B cell (primary cell): ENCODE measurements around the gene PIGH. TPM values are rescaled to one million over a fixed set of nuclear protein-coding genes. Genes with fewer than 3 reads are reported as not detected.
"Not testable (repeated sequence)": the region's sequence is repeated elsewhere in the genome, so short reads cannot be mapped to it uniquely, and the experiment has no call there.

Experiments
- ATAC-seq: fragments of 200-7000 bp; cut with Tn5 transposase; one replicate; pipeline ENCODE4 v1.10.0; 2021; ENCODE audit warnings: low read depth, mild to moderate bottlenecking, moderate number of reproducible peaks, moderate library complexity
- CTCF ChIA-PET: fragments of 350-600 bp; sonication (Branson Sonifier 250); formaldehyde crosslinking; loops from one replicate; lab custom pipeline; 2021; ENCODE audit warnings: antibody characterized with exemption, inconsistent platforms; lab: Charles Lee
- POLR2A ChIA-PET: fragments of 350-600 bp; sonication (Branson Sonifier 250); formaldehyde crosslinking; loops from one replicate; lab custom pipeline; 2021; ENCODE audit warnings: antibody characterized with exemption; lab: Charles Lee
- DNase-seq: peaks from one replicate; pipeline ENCODE4 v3.0.0; 2013
- H2AFZ ChIP-seq: 2 replicates; pipeline ENCODE4 v1.6.1; 2012; ENCODE audit warnings: mild to moderate bottlenecking, low read depth, low read length; ENCODE audit not compliant: insufficient read depth, poor library complexity, severe bottlenecking
- H3K27ac ChIP-seq, 2 donors: 1 replicate in 1 of 2; 2 replicates in 1 of 2; pipeline ENCODE4 v1.5.1; 2012 to 2013; ENCODE audit warnings: low read length in 2 of 2, mild to moderate bottlenecking in 2 of 2, moderate library complexity in 1 of 2
- H3K27me3 ChIP-seq, 4 experiments: fragments of 200-600 bp in 1 of 4; sonication (generic) in 1 of 4; replicated peaks in 1 of 4; 1 replicate in 2 of 4; 2 replicates in 2 of 4; pipeline versions ENCODE4 v1.6.1 to v1.7.0; 2013 to 2016; ENCODE audit warnings: low read length in 3 of 4, mild to moderate bottlenecking in 2 of 4, mixed read lengths in 1 of 4, moderate library complexity in 1 of 4; ENCODE audit not compliant: insufficient read depth in 4 of 4, control insufficient read depth in 3 of 4; ENCODE audit errors: control extremely low read depth in 1 of 4
- H3K36me3 ChIP-seq, 2 experiments: replicated peaks in 1 of 2; 1 replicate in 1 of 2; 2 replicates in 1 of 2; pipeline versions ENCODE4 v1.6.1 to v1.7.1; 2013; ENCODE audit warnings: low read length in 1 of 2; ENCODE audit not compliant: insufficient read depth in 2 of 2, control insufficient read depth in 1 of 2; ENCODE audit errors: control extremely low read depth in 1 of 2, extremely low read depth in 1 of 2
- H3K4me1 ChIP-seq, 2 donors: fragments of 200-600 bp in 1 of 2; sonication (generic) in 1 of 2; 1 replicate in 1 of 2; 2 replicates in 1 of 2; pipeline versions ENCODE4 v1.5.1 to v1.6.1; 2013 to 2017; ENCODE audit warnings: low read length in 2 of 2; ENCODE audit not compliant: control insufficient read depth in 2 of 2, insufficient read depth in 2 of 2
- H3K4me2 ChIP-seq: replicated peaks from 2 replicates; pipeline ENCODE3; 2012; ENCODE audit warnings: mild to moderate bottlenecking, low read depth, low read length; ENCODE audit not compliant: poor library complexity, severe bottlenecking
- H3K4me3 ChIP-seq, 5 experiments: fragments of 200-600 bp in 1 of 5; sonication (generic) in 1 of 5; 1 replicate in 3 of 5; 2 replicates in 2 of 5; pipeline versions ENCODE4 v1.5.1 to v1.7.0; 2011 to 2016; ENCODE audit warnings: low read length in 4 of 5, mild to moderate bottlenecking in 4 of 5, low read depth in 2 of 5, control low read depth in 1 of 5, moderate library complexity in 1 of 5; ENCODE audit not compliant: insufficient read depth in 1 of 5; ENCODE audit errors: control extremely low read depth in 1 of 5, extremely low read depth in 1 of 5
- H3K79me2 ChIP-seq: fragments of 200-600 bp; sonication (generic); one replicate; pipeline ENCODE4 v1.6.0; 2016; ENCODE audit warnings: low read length; ENCODE audit not compliant: control insufficient read depth, insufficient read depth
- H3K9ac ChIP-seq: fragments of 200-600 bp; sonication (generic); 2 replicates; pipeline ENCODE4 v1.6.1; 2017; ENCODE audit warnings: mild to moderate bottlenecking, low read length, moderate library complexity
- H3K9me3 ChIP-seq, 3 donors: one replicate each; pipeline versions ENCODE4 v1.6.1 to v1.7.1; 2013; ENCODE audit warnings: low read length in 2 of 3; ENCODE audit not compliant: control insufficient read depth in 2 of 3, insufficient read depth in 1 of 3; ENCODE audit errors: control extremely low read depth in 1 of 3
- H4K20me1 ChIP-seq: 2 replicates; pipeline ENCODE4 v1.6.0; 2012; ENCODE audit warnings: mild to moderate bottlenecking, low read length; ENCODE audit not compliant: insufficient read depth, control insufficient read depth, poor library complexity, severe bottlenecking
- H3K27ac Mint-ChIP-seq: one replicate; pipeline ENCODE4 v1.8.0; 2021; ENCODE audit warnings: mixed read lengths
- H3K27me3 Mint-ChIP-seq: one replicate; pipeline ENCODE4 v1.8.0; 2021; ENCODE audit warnings: mixed read lengths
- H3K4me1 Mint-ChIP-seq: one replicate; pipeline ENCODE4 v1.8.0; 2021; ENCODE audit warnings: mixed read lengths
- H3K4me3 Mint-ChIP-seq: one replicate; pipeline ENCODE4 v1.8.0; 2021; ENCODE audit warnings: mixed read lengths
- H3K9me3 Mint-ChIP-seq: one replicate; pipeline ENCODE4 v1.8.0; 2022; ENCODE audit warnings: mixed read lengths; ENCODE audit not compliant: insufficient read depth
- EZH2 ChIP-seq: IDR thresholded peaks from 2 replicates; pipeline ENCODE4 v1.6.1; 2012; ENCODE audit warnings: borderline replicate concordance, low read depth, mild to moderate bottlenecking, moderate library complexity, low read length; ENCODE audit not compliant: insufficient read depth, poor library complexity, severe bottlenecking
- WGBS: methylation state at CpG from one replicate; pipeline ENCODE4 v1.1.5; 2013; ENCODE audit warnings: missing lambda C conversion rate; ENCODE audit not compliant: insufficient coverage; 5-methylcytosine and 5-hydroxymethylcytosine counted together
- intact Hi-C: fragments of 100-400 bp; cut with micrococcal nuclease; formaldehyde crosslinking; loops from one replicate; pipeline ENCODE4 v1.10.0; 2022
- polyA plus RNA-seq: library from polyadenylated mRNA; depleted of rRNA; stranded (reverse); fragments of >200 nt; gene quantifications from 2 replicates; pipeline ENCODE4 v1.2.3, GENCODE V29; 2012
- total RNA-seq, 2 donors: library from RNA; stranded (reverse); fragments of 120-200 nt in 1 of 2; gene quantifications; 1 replicate in 1 of 2; 2 replicates in 1 of 2; pipeline versions ENCODE4 v1.2.3 to v1.2.4, GENCODE V29; 2013 to 2022
- TF ChIP-seq, protein P1 (sequence below): fragments of 200-600 bp; IDR thresholded peaks from one replicate; pipeline ENCODE4 v1.8.0; 2022; ENCODE audit warnings: antibody characterized with exemption, mild to moderate bottlenecking

PIGH gene
- total and polyA plus RNA-seq, 2 donors (not counting 1 experiment from before 2014, with no cell fraction given) = 26.7 to 48.0 TPM

DNA sequence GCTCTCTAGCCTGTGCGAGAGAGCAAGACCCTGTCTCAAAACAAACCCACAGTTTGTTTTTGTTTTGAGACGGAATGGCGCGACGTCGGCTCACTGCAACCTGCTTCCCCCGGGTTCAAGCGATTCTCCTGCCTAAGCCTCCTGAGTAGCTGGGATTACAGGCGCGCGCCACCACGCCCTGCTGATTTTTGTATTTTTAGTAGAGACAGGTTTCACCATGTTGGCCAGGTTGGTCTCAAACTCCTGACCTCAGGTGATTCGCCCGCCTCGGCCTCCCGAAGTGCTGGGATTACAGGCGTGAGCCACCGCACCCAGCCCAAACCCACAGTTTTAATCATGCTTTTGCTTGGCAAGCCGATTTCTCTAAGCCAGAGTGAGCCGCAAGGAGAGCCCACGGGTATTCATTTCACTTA is 500 bp upstream of the PIGH start:
- ChIA-PET POLR2A (interaction anchor here (0.9 to 1.9 kb wide), 5 partner anchors 19 to 241 kb away, joined by 4 to 7 read pairs (median 6); partner anchors contain the start of genes ARG2, ATP6V1D, RDH11 and TMEM229B), CTCF (interaction anchor here (0.6 to 4.2 kb wide), 19 partner anchors 8 to 241 kb away, joined by 3 to 49 read pairs (median 5); partner anchors contain the start of genes ARG2, ATP6V1D, EIF2S1 and RDH11)
- H3K27me3 Mint-ChIP-seq, H3K27me3 ChIP-seq, H3K36me3 ChIP-seq, DNase-seq, H3K9me3 Mint-ChIP-seq, H3K9me3 ChIP-seq: not testable (repeated sequence)
- intact Hi-C loops = loop anchor here (1.0 to 5.0 kb wide), 8 partner anchors 16 to 1797 kb away; partner anchors contain the start of genes ARG2, EIF2S1, ERH and RAD51B
- H4K20me1 ChIP-seq = peaks cover 11% of the 10 kb centered on the region
- peak overlapping the region; percentile 84 for H3K4me2 ChIP-seq
- peak overlapping the region; percentile 27 to 97 (median 94) for H3K4me3 ChIP-seq
- peak overlapping the region; percentile 89 for H2AFZ ChIP-seq
- H3K9ac ChIP-seq = peak overlapping the region; percentile 95
- H3K4me1 ChIP-seq = peaks cover 44 to 49% of the 10 kb centered on the region in 2 donors
- 82% methylated on average over 18 of the region's 21 CpGs for WGBS
- H3K79me2 ChIP-seq = peaks cover 47% of the 10 kb centered on the region
- peak overlapping the region; percentile 84 to 85 for H3K27ac ChIP-seq
- peaks cover 58% of the 10 kb centered on the region for H3K4me1 Mint-ChIP-seq
- ATAC-seq = peak; percentile 0
- peak overlapping the region; percentile 98 for H3K27ac Mint-ChIP-seq
- peak overlapping the region; percentile 90 for H3K4me3 Mint-ChIP-seq

DNA sequence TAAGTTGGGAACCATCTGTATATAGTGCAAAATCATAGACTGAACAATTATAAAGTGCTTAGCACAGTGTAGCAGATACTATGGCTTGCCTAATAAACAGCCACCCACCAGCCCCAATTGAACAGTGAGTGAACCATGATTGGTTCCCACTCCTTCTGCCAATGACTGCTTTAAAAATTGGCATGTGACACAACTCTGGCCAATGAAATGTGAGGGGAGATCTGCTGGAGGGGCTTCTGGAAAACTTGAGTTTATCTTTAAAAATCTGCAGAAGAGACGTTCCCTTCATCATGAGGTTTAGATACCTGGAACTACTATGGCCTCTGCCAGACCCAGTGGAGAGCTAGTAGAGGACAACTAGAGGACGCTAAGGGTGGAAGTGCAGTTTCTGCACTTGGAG is 4.7 kb downstream of the PIGH start:
- WGBS = 100% methylated on average over 2 of the region's 2 CpGs
- TF ChIP-seq, protein P1, sequence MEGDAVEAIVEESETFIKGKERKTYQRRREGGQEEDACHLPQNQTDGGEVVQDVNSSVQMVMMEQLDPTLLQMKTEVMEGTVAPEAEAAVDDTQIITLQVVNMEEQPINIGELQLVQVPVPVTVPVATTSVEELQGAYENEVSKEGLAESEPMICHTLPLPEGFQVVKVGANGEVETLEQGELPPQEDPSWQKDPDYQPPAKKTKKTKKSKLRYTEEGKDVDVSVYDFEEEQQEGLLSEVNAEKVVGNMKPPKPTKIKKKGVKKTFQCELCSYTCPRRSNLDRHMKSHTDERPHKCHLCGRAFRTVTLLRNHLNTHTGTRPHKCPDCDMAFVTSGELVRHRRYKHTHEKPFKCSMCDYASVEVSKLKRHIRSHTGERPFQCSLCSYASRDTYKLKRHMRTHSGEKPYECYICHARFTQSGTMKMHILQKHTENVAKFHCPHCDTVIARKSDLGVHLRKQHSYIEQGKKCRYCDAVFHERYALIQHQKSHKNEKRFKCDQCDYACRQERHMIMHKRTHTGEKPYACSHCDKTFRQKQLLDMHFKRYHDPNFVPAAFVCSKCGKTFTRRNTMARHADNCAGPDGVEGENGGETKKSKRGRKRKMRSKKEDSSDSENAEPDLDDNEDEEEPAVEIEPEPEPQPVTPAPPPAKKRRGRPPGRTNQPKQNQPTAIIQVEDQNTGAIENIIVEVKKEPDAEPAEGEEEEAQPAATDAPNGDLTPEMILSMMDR = no peak
- no peak for TF ChIP-seq EZH2
- peaks cover 3 to 36% of the 10 kb centered on the region in 2 experiments for H3K36me3 ChIP-seq
- H3K4me3 ChIP-seq = no peak overlapping the region
- Mint-ChIP-seq H3K9me3 (no peaks in the 10 kb centered on the region), H3K4me1 (peaks cover 30% of the 10 kb centered on the region), H3K27ac (no peak overlapping the region), H3K4me3 (no peak overlapping the region), H3K27me3 (no peaks in the 10 kb centered on the region)
- ATAC-seq (no peak), DNase-seq (no peak)
- no peak overlapping the region for H3K27ac ChIP-seq
- H3K9ac ChIP-seq = no peak overlapping the region
- peaks cover 11 to 13% of the 10 kb centered on the region in 2 donors for H3K4me1 ChIP-seq
- H2AFZ ChIP-seq = no peak overlapping the region
- POLR2A ChIA-PET = no interaction called here
- peaks cover 12% of the 10 kb centered on the region for H4K20me1 ChIP-seq
- intact Hi-C loops = loop anchor here (5.0 kb wide), 1 partner anchor 42 kb away; no protein-coding TSS in a partner anchor
- H3K79me2 ChIP-seq = peaks cover 39% of the 10 kb centered on the region
- no peak overlapping the region for H3K4me2 ChIP-seq
- CTCF ChIA-PET = no interaction called here
- H3K9me3 ChIP-seq = peaks cover 0 to 2% (median 0%) of the 10 kb centered on the region in 3 donors
- H3K27me3 ChIP-seq = no peaks in the 10 kb centered on the region

DNA sequence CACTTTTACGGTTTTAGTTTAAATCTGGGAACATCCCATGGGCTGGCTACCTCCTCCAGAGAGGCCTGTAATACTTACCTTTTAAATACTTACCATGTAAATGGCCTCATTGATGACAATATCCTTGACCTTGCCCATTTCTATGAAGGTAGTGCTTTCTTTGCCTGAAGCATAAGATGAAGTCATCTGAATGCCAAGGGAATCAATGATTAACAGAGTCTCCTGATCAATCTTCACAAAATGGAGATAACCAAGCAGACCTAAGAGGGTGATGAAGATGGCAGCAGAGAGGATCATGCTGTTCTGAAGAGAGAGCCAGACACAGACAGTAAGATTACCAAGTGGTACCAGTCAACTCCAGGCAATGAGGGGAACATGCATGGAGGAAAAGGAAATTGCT is 6.4 kb downstream of the PIGH start:
- H3K4me1 ChIP-seq, POLR2A ChIA-PET: not testable (repeated sequence)

More for the DNA sequence above, 6.4 kb downstream of the PIGH start:
- H3K27me3 Mint-ChIP-seq, H2AFZ ChIP-seq, H3K27me3 ChIP-seq, ATAC-seq, H3K9me3 ChIP-seq, H3K4me3 ChIP-seq, H3K27ac ChIP-seq, H3K9ac ChIP-seq, H3K9me3 Mint-ChIP-seq, H3K4me3 Mint-ChIP-seq, intact Hi-C loops, H3K4me2 ChIP-seq, H3K27ac Mint-ChIP-seq, DNase-seq: not testable (repeated sequence)
- peaks cover 12% of the 10 kb centered on the region for H4K20me1 ChIP-seq
- peaks cover 15% of the 10 kb centered on the region for H3K4me1 Mint-ChIP-seq
- CTCF ChIA-PET = interaction anchor here (0.8 to 0.9 kb wide), 2 partner anchors 9 to 106 kb away, joined by 3 read pairs; no protein-coding TSS in a partner anchor
- H3K36me3 ChIP-seq = peaks cover 3 to 50% of the 10 kb centered on the region in 2 experiments
- H3K79me2 ChIP-seq = peaks cover 23% of the 10 kb centered on the region
- no CpG with 5 or more reads among the region's 1 CpG for WGBS
